Posterior vena cava (tissue), 2 donors: ENCODE data around the gene BPIFB6. TPM values are rescaled to one million over a fixed set of nuclear protein-coding genes. Genes with fewer than 3 reads are reported as not detected.
"Not testable (repeated sequence)": the region's sequence is repeated elsewhere in the genome, so short reads cannot be mapped to it uniquely, and the experiment has no call there.

Experiments
- DNase-seq: peaks from one replicate; pipeline ENCODE4 v3.0.0-alpha.2; 2020; ENCODE audit warnings: low spot score
- intact Hi-C, 2 donors: fragments of 100-400 bp; cut with DNase I; formaldehyde crosslinking; loops; one replicate each; pipeline versions ENCODE4 v1.14.1 to v1.14.2; 2022 to 2023
- total RNA-seq, 2 donors: library from RNA; stranded (reverse); fragmentation: NEBNext Ultra II Directional; extraction: Animal tissue kit (Norgen Biotek cat#: 25700); gene quantifications; one replicate each; pipeline ENCODE4 v1.2.1, GENCODE V29; 2021
- donor health status: DM: yes; HTN: yes; CAD: no.
- donor health status: DM: yes; HTN: yes; CAD: no.

Gene BPIFB6
- total RNA-seq, 2 donors from 2014 or later = not detected

- no peak for DNase-seq
- intact Hi-C loops = no loop called here
Measured at GRCh38 chr20:33025318-33025876, 6.1 kb upstream of the BPIFB6 start.

DNA sequence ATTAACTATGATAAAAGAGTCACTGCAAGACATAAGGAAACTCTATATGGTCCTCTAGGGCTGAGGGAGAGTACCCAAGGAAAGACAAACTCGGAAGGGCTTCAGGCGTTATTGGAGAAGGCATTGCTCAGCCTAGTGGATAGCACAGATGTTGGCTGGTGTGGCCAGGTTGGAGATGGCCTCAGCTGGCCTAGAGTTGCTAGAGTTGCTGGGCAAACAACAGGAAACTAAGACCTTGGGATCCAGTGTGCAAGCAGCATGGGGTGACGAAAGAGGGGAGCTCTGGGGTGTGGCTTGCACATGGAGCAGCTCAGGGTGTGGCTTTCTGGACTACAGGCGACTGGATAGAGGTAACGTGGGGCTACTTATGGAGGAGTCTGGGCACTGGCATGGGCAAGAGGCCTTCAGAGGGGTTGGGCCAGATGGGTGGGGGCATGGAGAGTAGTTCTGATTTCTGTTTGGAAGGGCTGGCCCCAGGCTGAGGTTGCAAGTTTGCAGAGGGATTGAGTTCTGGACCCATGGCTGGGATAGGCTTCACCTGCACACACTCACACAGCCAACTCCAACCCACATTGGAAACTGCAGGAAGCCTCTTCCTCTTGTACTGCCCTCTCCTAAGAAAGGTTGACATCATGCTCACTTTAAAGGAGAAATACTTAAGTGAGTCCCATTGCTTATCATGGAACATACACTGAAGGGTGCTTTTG, 5.2 kb upstream of the BPIFB6 start:
- intact Hi-C loops = no loop called here
- no peak for DNase-seq

- intact Hi-C loops = loop anchor here in 1 of 2 donors (1.0 kb wide), 1 partner anchor 28 kb away; no protein-coding TSS in a partner anchor
- no peak for DNase-seq
Measured at GRCh38 chr20:33026779-33027759, 4.4 kb upstream of the BPIFB6 start.

DNA sequence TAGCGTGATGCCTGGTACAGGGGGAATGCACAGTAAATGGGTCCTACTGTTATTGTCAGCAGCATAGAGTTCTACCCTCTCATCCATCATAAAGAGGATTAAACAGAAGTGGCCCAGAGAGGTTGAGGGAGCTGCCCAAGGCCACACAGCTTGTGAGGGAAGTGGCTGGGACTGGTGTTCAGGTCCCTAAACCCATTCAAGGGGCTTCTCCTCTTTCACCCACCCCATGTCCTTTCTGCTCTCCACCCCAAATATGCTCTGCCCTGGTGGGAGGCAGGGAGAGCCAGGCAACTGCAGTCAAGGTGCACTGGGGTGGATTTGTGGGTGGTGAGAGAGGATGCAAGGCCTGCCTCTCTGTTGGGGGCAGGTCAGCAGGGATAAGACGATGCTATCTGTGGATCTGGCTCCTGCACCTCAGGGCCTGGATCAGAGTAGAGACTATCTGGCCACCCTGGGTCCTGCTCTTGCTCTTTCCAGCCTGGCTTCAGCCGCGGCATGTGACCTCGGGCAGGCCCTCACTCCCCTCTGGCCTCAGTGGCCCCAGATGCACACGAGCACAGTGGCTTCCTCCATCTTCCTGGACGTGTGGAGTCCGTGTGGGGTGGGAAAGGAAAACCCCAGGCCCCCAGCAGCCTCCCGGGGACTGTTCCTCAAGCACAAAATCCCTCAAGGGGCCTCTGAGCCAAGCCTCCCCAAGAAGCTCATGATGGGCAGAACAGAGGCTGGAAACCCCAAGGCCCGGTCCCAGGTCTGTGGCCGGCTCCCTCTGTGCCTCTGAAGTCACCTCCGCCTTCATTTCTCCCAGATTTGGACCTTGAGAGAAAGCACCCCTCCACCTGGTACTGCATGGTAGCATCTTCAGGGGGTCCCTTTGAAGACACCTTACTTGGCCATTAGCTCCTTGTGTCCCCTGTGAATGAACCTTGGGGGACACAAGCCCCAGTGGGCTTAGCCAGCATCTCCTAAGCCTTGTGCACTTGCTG, 3.4 kb upstream of the BPIFB6 start:
- DNase-seq = no peak
- intact Hi-C loops = loop anchor here in 1 of 2 donors (1.0 kb wide), 1 partner anchor 27 kb away; no protein-coding TSS in a partner anchor

GRCh38 chr20:33028875-33029274, 2.6 kb upstream of the BPIFB6 start:
- DNase-seq = no peak
- intact Hi-C loops = no loop called here

DNA sequence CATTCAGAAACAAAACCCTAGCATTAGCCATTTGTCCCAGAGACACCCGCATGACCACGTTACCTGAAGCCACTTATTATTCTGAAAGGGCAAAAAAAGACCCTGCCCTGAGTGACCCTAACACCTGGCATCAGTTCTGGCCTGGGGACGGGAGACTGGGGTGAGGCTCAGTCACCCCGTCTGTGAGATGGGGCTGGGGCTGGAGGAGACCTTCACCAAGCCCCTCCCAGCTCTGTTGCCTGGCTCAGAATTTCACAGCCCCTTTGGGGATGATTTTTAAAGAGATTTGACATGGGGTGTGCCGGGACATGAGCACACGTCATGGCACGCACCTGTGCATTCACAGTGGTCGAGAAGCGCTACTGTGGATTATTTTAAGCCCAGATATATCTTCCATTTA, 1.4 kb upstream of the BPIFB6 start:
- intact Hi-C loops = no loop called here

DNA sequence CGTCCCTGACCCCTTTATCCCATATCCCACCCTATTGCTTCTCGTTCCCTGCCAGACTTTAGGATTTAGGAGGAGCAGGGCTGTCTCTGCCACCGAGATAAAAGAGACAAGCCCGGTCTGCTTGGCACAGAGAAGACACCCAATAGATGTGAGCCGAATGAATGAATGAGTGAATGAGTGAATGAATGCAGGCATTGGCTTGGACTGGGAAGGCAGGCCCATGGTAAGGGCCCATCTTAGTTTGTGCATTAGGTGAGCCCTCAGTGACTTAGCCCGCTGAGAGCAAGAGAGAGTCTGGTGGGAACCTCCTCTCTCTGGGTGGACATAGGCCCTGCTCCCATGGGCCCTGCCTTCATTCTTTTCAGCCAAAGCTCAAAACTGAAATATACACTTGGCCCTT, 879 bp upstream of the BPIFB6 start:
- intact Hi-C loops = no loop called here
- no peak for DNase-seq

More for the DNA sequence above, 1.4 kb upstream of the BPIFB6 start:
- DNase-seq = no peak

DNA sequence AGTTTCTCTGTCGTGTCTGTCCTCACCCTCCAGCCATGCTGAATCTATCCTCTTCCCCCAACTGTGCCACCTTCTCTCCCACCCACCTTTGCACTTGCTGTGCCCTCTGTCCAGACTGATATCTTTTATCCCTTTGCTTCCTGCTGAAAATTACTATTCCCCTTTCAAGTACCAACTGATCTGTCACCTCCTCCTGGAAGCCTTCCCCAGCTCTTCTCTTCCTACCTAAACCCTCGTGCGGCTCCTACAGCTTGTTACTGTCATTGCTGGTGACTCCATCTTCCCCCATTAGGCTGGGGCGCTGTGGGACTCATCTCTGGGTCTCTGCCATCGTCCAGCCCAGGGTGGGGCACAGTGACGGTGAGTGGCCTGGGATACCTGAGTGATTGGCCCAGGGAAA, 1.1 kb downstream of the BPIFB6 start:
- DNase-seq = no peak
- intact Hi-C loops = no loop called here

DNA sequence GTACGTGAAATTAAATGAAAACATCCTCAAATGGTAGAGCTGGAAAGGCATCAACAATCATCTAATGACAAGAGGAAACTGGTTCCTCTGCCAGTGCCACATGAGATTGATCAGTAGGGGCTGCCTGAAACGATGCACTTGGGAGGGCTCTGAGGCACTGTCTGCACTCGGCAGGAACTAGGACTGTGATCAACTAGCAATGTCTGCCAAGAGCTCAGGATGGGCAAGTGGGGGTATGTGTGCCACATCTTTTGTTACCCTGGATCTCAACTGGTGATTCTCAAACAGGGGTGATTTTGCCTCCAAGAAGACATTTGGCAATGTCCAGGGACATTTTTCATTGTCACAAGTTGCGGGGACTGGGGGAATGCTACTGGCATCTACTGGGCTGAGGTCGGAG, 1.9 kb downstream of the BPIFB6 start:
- DNase-seq = no peak
- intact Hi-C loops = no loop called here

DNA sequence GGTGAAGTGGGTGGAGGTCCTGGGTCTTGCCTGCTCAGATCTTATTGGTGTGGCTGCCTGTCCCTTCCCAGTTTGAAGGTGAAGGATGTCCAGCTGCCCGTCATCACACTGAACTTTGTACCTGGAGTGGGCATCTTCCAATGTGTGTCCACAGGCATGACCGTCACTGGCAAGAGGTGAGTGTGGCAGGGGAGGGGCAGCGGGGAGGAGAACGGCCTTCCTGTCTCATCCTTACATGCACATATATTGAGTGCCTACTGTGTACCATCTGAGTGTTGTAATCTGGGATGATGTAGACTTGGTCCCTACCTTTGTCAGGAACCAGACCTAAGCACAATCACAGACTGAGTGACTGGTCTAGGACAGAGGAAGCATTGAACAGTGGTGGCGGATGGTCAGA, 2.7 kb downstream of the BPIFB6 start:
- DNase-seq = no peak
- intact Hi-C loops = no loop called here

DNA sequence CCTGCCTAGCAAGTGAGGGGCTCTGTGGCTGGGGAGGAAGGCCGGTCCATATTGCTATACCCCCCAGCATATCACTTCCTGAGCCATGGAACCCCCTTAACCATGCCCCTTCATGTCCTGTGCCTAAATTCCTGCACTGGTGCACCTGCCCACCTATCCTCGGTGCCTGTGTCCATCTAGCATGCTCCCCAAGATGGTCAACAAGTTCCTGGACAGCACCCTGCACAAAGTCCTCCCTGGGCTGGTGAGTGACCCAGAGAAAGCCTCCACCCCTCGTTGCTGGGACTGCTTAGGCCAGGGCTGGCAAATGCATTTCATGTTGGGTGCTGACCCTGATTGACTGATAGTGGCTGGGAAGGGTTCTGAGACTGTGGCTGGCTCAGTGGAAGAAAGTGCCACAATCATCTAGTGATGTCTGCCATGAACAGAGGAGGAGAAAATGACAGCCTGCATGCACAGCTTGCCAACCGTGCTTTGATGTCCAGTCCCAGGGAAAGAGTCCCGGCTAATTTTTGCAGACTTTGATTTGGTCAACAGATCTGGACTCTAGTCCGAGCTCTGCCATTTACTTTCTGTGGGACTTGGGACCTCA, 3.5 kb downstream of the BPIFB6 start:
- DNase-seq = no peak
- intact Hi-C loops = no loop called here

- no peak for DNase-seq
- intact Hi-C loops = no loop called here
Measured at GRCh38 chr20:33037456-33037855, 6.0 kb downstream of the BPIFB6 start.

DNA sequence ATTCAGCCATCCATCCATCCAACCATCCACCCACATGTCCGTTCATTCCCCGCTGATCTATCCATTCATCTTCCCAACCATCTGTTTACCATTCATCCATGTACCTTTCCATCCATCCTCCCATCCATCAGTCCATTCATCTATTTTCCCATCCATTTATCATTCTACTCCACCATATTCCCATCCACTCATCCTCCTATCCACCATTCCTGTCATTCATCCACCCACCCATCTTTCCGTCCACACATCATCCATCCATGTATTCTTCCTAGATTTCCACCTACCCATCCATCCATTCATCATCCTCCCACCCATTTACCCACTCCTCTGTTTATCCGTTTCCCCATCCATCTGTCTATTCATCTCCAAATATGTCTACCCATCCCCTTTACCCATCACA, 6.8 kb downstream of the BPIFB6 start:
- DNase-seq = no peak
- intact Hi-C loops = loop anchor here in 1 of 2 donors (1.0 kb wide), 1 partner anchor 31 kb away; the partner anchor contains the start of gene BPIFB2

- intact Hi-C loops = no loop called here
- no peak for DNase-seq
Measured at GRCh38 chr20:33042430-33042829, 11.0 kb downstream of the BPIFB6 start.

DNA sequence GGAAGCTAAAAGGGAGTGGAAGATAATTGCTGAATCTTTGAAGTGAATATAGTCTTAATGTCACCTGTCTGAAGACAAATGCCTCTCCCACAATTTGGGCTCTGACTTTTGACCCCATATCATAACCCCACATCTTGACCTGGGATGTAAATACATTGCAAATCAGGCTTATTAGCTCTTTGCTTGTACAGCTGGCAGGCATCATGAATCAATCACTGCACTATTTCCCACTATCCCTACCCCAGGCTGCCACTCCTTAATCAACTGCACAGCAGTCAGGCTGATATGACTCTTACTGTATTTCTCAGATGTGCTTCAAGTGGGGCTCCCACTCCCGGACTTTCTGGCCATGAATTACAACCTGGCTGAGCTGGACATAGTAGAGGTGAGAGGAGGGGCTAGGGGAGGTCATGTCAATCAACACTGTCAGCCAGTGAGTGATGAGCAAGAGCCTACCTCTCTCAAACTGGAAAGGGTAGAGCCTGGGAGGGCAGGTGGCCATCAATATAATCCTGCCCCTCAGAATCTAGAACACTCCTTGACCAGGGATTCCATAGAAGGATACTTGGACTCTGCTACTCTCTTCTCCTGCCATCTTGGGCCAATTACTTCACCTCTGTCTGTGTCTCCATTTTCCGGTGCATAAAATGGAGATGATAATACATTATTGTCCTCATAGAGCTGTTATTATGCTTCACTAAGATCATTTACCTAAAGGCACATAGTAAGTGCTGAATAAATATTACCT, 11.7 kb downstream of the BPIFB6 start:
- intact Hi-C loops = no loop called here
- no peak for DNase-seq

DNA sequence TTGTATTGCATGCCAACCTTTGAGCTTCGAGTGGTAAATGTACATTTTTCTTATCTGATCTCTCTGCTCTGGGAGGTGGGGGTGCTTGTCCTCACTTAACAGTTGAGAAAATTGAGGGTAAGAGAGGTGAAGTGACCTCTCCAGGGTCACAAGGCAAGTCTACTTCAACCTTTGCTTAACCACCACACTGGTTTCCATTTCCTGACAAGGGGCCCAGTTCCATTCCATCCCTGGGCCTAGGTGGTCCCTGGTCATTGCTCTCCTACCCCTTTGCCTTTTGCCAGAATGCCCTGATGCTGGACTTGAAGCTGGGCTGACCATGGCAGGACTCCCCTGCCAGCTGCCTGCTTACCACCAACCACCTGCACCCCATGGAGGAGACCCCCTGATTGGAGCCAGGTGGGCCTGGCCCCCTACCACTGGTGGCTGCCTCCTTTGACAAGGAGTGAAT, 12.3 kb downstream of the BPIFB6 start:
- intact Hi-C loops = no loop called here
- DNase-seq = no peak

DNA sequence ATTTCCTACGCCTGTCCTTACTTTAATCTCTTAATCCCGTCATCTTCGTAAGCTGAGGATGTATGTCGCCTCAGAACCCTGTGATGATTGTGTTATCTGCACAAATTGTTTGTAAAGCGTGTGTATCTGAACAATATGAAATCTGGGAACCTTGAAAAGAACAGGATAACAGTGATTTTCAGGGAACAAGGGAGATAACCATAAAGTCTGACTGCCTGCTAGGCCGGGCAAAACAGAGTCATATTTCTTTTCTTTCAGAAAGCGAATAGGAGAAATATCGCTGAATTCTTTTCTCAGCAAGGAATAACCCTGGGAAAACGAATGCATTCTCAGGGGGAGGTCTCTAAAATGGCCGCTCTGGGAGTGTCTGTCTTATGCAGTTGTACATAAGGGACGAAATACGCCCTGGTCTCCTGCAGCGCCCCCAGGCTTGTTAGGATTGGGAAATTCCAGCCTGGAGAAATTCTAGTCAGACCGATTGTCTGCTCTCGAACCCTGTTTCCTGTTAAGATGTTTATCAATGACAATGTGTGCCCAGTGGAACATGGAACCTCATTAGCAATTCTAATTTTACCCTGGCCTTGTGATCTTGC, 13.8 kb downstream of the BPIFB6 start:
- intact Hi-C loops, DNase-seq: not testable (repeated sequence)
